ENCODE measurements around the gene UNKL. TPM values are rescaled to one million over a fixed set of nuclear protein-coding genes. Genes with fewer than 3 reads are reported as not detected.

The UNKL gene
- total and polyA plus RNA-seq, 4 donors: 13.2 to 32.5 (median 19.1) TPM

GRCh38 chr16:1439058-1439698 lies 24.7 kb upstream of the UNKL start:
- no peaks in the 10 kb centered on the region for H3K9me3 ChIP-seq (ENCODE audit: control insufficient read depth, insufficient read depth, low read length)
- DNase-seq (ENCODE audit: low read depth in 4 of 6, low spot score in 6 of 6): no peak
- H3K27me3 ChIP-seq (ENCODE audit: control insufficient read depth, insufficient read depth, low read length): no peaks in the 10 kb centered on the region
- no peaks in the 10 kb centered on the region for H3K4me1 ChIP-seq (ENCODE audit: control insufficient read depth, insufficient read depth, low read length)
- H3K4me3 ChIP-seq (ENCODE audit: low read depth, low read length): no peak overlapping the region
- 86% methylated on average over 16 of the region's 27 CpGs for WGBS (ENCODE audit: insufficient coverage)
- H3K27ac ChIP-seq (ENCODE audit: low read depth, low read length): no peak overlapping the region
- peaks cover 82% of the 10 kb centered on the region for H3K36me3 ChIP-seq (ENCODE audit: control insufficient read depth, insufficient read depth, low read length)

DNA sequence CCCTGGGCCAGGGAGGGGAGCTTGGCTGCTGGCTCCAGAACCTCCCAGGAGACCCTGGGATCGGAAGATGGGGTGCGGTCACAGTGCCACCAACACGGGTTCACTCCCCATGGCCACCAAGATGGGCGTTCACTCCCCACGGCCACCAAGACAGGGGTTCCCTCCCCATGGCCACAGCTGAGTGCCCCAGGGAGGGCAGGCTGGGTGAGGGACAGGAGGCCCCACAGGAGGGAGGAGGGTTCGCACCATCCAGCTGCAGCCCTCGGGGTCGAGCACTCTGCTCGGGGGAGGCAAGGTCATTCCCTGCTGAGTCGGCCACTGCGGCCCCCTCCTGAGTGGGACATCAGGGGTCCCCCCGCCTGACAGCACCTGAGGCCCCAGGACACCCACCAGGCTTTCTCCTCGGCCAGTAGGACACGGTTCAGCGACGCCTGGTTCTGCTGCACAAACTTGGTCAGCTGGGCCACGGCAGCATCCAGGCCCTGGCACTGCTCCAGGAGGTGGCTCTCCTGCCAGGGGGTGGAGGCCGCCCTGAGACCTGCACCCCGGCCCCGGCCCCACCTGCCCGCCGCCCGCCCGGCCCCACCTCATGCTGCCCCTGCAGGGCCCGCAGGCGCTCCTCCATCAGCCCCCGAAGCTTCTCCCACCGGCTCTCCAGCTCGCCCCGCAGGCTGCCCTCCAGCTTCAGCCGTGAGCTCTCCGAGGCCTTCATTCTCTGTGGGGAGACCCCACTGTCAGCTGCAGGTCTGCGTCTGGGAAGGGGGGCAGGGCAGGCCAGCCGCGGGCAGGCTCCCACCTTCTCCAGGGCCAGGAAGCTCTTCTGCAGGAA lies 23.9 kb upstream of the UNKL start:
- Histone ChIP-seq H3K27ac (ENCODE audit: low read depth, low read length) (no peak overlapping the region), H3K9me3 (ENCODE audit: control insufficient read depth, insufficient read depth, low read length) (no peaks in the 10 kb centered on the region), H3K4me3 (ENCODE audit: low read depth, low read length) (no peak overlapping the region), H3K4me1 (ENCODE audit: control insufficient read depth, insufficient read depth, low read length) (peaks cover 3% of the 10 kb centered on the region), H3K36me3 (ENCODE audit: control insufficient read depth, insufficient read depth, low read length) (peaks cover 81% of the 10 kb centered on the region), H3K27me3 (ENCODE audit: control insufficient read depth, insufficient read depth, low read length) (no peaks in the 10 kb centered on the region)
- WGBS (ENCODE audit: insufficient coverage): 86% methylated on average over 31 of the region's 35 CpGs
- DNase-seq (ENCODE audit: low read depth in 4 of 6, low spot score in 6 of 6): no peak

DNA sequence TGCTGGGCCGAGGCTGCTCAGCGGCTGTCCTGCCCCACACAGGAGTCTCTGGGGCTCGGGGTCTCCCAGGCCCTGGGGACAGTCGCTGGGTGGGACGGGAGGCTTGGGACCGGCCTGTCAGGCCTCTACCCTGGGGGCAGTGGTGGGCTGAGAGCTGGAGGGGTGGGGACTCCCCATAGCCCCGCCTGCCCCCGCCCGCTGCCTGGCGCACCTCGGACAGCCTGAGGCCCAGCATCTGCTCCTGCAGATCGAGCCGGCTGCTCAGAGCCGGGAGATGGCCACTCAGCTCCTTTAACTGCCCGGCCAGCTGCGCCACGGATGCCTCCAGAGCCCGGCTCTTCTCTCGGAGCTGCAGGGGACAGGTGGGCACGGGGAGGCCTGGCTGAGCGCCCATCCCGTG lies 23.1 kb upstream of the UNKL start:
- no peak overlapping the region for H3K27ac ChIP-seq (ENCODE audit: low read depth, low read length)
- peaks cover 81% of the 10 kb centered on the region for H3K36me3 ChIP-seq (ENCODE audit: control insufficient read depth, insufficient read depth, low read length)
- H3K4me1 ChIP-seq (ENCODE audit: control insufficient read depth, insufficient read depth, low read length): peaks cover 3% of the 10 kb centered on the region
- 72% methylated on average over 22 of the region's 22 CpGs for WGBS (ENCODE audit: insufficient coverage)
- H3K4me3 ChIP-seq (ENCODE audit: low read depth, low read length): no peak overlapping the region
- peak in 1 of 6 donors; percentile 5 for DNase-seq (ENCODE audit: low read depth in 4 of 6, low spot score in 6 of 6)
- H3K27me3 ChIP-seq (ENCODE audit: control insufficient read depth, insufficient read depth, low read length): no peaks in the 10 kb centered on the region
- no peaks in the 10 kb centered on the region for H3K9me3 ChIP-seq (ENCODE audit: control insufficient read depth, insufficient read depth, low read length)

DNA sequence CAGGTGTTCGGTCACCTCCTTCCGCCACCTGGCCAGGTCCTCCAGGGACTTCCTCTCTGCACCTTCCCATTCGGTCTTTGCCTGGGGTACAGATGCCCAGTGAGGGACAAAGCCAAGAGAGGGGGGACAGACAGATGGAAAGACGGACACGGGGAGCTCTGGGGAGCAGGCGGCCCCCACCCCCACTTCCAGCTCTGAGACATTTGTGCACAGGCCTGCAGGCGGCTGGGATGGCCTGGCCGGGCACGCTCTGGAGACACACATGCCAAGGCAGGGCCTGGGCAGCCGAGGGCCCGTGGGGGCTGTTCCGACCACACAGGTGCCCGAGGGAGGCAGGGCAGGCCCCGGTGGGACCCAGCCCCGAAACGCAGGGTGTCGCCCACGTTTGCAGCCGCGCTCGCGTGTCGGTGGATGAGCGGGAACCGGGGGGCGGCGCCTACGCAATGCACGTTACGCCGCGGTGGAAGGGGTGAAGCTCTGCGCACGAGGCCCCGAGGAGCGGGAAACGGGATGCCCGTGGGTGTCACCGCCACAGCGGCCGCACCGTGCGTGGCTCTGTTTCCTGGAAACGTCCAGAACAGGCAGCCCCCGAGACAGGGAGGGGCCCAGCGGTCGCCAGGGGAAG lies 22.3 kb upstream of the UNKL start:
- H3K27ac ChIP-seq (ENCODE audit: low read depth, low read length): no peak overlapping the region
- 89% methylated on average over 47 of the region's 47 CpGs for WGBS (ENCODE audit: insufficient coverage)
- H3K36me3 ChIP-seq (ENCODE audit: control insufficient read depth, insufficient read depth, low read length): peaks cover 80% of the 10 kb centered on the region
- H3K4me3 ChIP-seq (ENCODE audit: low read depth, low read length): no peak overlapping the region
- H3K9me3 ChIP-seq (ENCODE audit: control insufficient read depth, insufficient read depth, low read length): no peaks in the 10 kb centered on the region
- no peak for DNase-seq (ENCODE audit: low read depth in 4 of 6, low spot score in 6 of 6)
- H3K27me3 ChIP-seq (ENCODE audit: control insufficient read depth, insufficient read depth, low read length): no peaks in the 10 kb centered on the region
- peaks cover 3% of the 10 kb centered on the region for H3K4me1 ChIP-seq (ENCODE audit: control insufficient read depth, insufficient read depth, low read length)

DNA sequence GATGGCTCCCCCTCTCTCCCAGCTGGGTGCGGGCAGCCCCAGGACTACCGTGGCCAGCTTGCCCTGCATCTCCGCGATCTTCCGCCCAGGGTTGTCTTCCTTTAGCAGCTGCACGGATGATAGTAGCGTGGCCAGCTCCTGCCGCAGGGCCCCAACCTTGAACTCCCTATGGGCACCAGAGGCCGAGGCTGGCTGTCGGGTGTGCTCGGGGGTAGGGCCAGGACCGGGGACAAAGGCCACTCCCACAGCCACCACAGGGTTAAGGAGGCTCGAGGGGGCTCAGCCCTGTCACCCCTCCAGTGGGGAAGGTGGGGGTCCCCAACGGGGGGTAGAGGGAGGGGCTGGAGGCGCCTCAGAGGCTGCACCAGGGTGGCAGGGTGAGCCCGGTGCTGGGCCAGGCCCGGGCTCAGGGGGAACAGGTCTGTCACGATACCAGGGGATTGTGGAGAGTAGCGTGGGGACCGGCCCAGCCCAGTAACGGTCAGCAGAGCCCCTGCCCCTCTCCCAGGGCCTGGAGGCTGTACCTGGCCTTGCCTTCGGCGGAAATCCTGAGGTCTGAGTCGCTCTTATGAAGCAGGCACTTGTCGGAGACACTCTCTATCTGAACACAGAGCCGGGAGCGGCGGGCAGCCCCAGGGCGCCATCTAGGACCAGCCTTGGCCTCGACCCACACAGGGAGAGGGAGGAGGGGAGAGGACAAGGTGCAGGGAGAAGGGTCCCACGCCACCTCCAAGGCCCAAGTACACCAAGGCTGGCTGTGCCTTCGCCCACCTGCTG lies 21.6 kb upstream of the UNKL start:
- no peak for DNase-seq (ENCODE audit: low read depth in 4 of 6, low spot score in 6 of 6)
- Histone ChIP-seq H3K4me3 (ENCODE audit: low read depth, low read length) (no peak overlapping the region), H3K36me3 (ENCODE audit: control insufficient read depth, insufficient read depth, low read length) (peaks cover 76% of the 10 kb centered on the region), H3K27ac (ENCODE audit: low read depth, low read length) (no peak overlapping the region), H3K27me3 (ENCODE audit: control insufficient read depth, insufficient read depth, low read length) (no peaks in the 10 kb centered on the region), H3K9me3 (ENCODE audit: control insufficient read depth, insufficient read depth, low read length) (no peaks in the 10 kb centered on the region), H3K4me1 (ENCODE audit: control insufficient read depth, insufficient read depth, low read length) (peaks cover 5% of the 10 kb centered on the region)
- WGBS (ENCODE audit: insufficient coverage): 81% methylated on average over 31 of the region's 32 CpGs

GRCh38 chr16:1434644-1435592 lies 20.4 kb upstream of the UNKL start:
- Histone ChIP-seq H3K36me3 (ENCODE audit: control insufficient read depth, insufficient read depth, low read length) (peaks cover 78% of the 10 kb centered on the region), H3K9me3 (ENCODE audit: control insufficient read depth, insufficient read depth, low read length) (no peaks in the 10 kb centered on the region), H3K27me3 (ENCODE audit: control insufficient read depth, insufficient read depth, low read length) (no peaks in the 10 kb centered on the region), H3K4me1 (ENCODE audit: control insufficient read depth, insufficient read depth, low read length) (peaks cover 17% of the 10 kb centered on the region), H3K4me3 (ENCODE audit: low read depth, low read length) (no peak overlapping the region), H3K27ac (ENCODE audit: low read depth, low read length) (no peak overlapping the region)
- DNase-seq (ENCODE audit: low read depth in 4 of 6, low spot score in 6 of 6): no peak
- 92% methylated on average over 40 of the region's 40 CpGs for WGBS (ENCODE audit: insufficient coverage)

DNA sequence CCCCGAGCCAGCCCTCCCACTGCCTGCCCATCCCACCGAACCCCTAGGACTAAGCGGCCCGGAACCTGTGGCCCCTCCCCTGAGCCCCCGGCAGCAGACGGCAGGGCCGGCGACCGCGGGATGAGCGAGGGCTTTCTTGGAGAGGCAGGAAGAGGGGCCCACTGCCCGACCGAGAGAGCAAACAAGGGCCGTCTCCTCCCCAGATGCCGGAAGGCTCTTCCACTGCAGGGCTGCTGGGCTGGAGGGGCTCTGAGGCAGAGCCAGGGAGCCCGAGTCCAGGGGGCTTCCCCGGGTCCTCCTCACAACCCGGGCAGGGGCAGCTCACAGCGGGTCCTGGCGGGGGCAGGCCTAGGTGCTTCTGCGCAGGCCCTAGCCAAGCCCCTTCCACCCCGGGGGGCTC lies 19.3 kb upstream of the UNKL start:
- Histone ChIP-seq H3K4me1 (ENCODE audit: control insufficient read depth, insufficient read depth, low read length) (peaks cover 22% of the 10 kb centered on the region), H3K9me3 (ENCODE audit: control insufficient read depth, insufficient read depth, low read length) (no peaks in the 10 kb centered on the region), H3K27ac (ENCODE audit: low read depth, low read length) (no peak overlapping the region), H3K4me3 (ENCODE audit: low read depth, low read length) (no peak overlapping the region), H3K36me3 (ENCODE audit: control insufficient read depth, insufficient read depth, low read length) (peaks cover 69% of the 10 kb centered on the region), H3K27me3 (ENCODE audit: control insufficient read depth, insufficient read depth, low read length) (no peaks in the 10 kb centered on the region)
- WGBS (ENCODE audit: insufficient coverage): 50% methylated on average over 21 of the region's 22 CpGs
- DNase-seq (ENCODE audit: low read depth in 4 of 6, low spot score in 6 of 6): no peak

- 91% methylated on average over 14 of the region's 14 CpGs for WGBS (ENCODE audit: insufficient coverage)
- peaks cover 22% of the 10 kb centered on the region for H3K4me1 ChIP-seq (ENCODE audit: control insufficient read depth, insufficient read depth, low read length)
- H3K27ac ChIP-seq (ENCODE audit: low read depth, low read length): no peak overlapping the region
- H3K27me3 ChIP-seq (ENCODE audit: control insufficient read depth, insufficient read depth, low read length): no peaks in the 10 kb centered on the region
- DNase-seq (ENCODE audit: low read depth in 4 of 6, low spot score in 6 of 6): no peak
- H3K36me3 ChIP-seq (ENCODE audit: control insufficient read depth, insufficient read depth, low read length): peaks cover 66% of the 10 kb centered on the region
- no peaks in the 10 kb centered on the region for H3K9me3 ChIP-seq (ENCODE audit: control insufficient read depth, insufficient read depth, low read length)
- no peak overlapping the region for H3K4me3 ChIP-seq (ENCODE audit: low read depth, low read length)
Observed at GRCh38 chr16:1433263-1433560, 18.7 kb upstream of the UNKL start.

Measured in spinal cord (tissue), 10 donors.